Endothelial cell of umbilical vein (primary cell): ENCODE data around the gene OR2H2. TPM values are rescaled to one million over a fixed set of nuclear protein-coding genes. Genes with fewer than 3 reads are reported as not detected.

ENCODE experiments used
- BruUV-seq: library from RNA; stranded (reverse); fragments of 400-500 nt; replicated peaks from 2 replicates; lab custom pipeline; 2021; lab: Mats Ljungman, UMichigan
- CTCF ChIA-PET: fragments of 300-600, 350-600 bp; sonication (Branson Sonifier 250); formaldehyde crosslinking; loops from one replicate; lab custom pipeline; 2021; ENCODE audit warnings: antibody characterized with exemption, inconsistent platforms; lab: Charles Lee
- POLR2A ChIA-PET: fragments of 300-600, 350-600 bp; sonication (Branson Sonifier 250); formaldehyde crosslinking; loops from one replicate; lab custom pipeline; 2021; ENCODE audit warnings: antibody characterized with exemption, inconsistent platforms; lab: Charles Lee
- DNase-seq: peaks from one replicate; pipeline ENCODE4 v3.0.0-alpha.2; 2011; ENCODE audit warnings: low read depth, low spot score
- FAIRE-seq: peaks from 2 replicates; lab custom pipeline; 2011; peaks lifted over from hg19 to GRCh38; lab: Jason Lieb, UNC
- H2AFZ ChIP-seq: 2 replicates; pipeline ENCODE4 v1.6.0; 2012; ENCODE audit warnings: low read depth, low read length, control low read depth, inconsistent platforms
- H3K27ac ChIP-seq: 2 replicates; pipeline ENCODE4 v1.5.1; 2011; ENCODE audit warnings: low read depth, mild to moderate bottlenecking, control low read depth, low read length, moderate library complexity; ENCODE audit not compliant: insufficient read depth
- H3K27me3 ChIP-seq, 2 experiments: 2 replicates each; pipeline versions ENCODE4 v1.6.0 to v1.6.1; 2011; ENCODE audit warnings: low read length in 2 of 2, mixed read lengths in 1 of 2; ENCODE audit not compliant: control insufficient read depth in 2 of 2, insufficient read depth in 2 of 2
- H3K36me3 ChIP-seq, 2 experiments: 2 replicates in 1 of 2; 3 replicates in 1 of 2; pipeline ENCODE4 v1.5.1; 2011; ENCODE audit warnings: low read length in 2 of 2, mild to moderate bottlenecking in 1 of 2, moderate library complexity in 1 of 2; ENCODE audit not compliant: control insufficient read depth in 2 of 2, insufficient read depth in 2 of 2; ENCODE audit errors: extremely low read depth in 1 of 2
- H3K4me1 ChIP-seq: 3 replicates; pipeline ENCODE4 v1.5.1; 2011; ENCODE audit warnings: mild to moderate bottlenecking, low read length; ENCODE audit not compliant: control insufficient read depth, insufficient read depth; ENCODE audit errors: extremely low read depth
- H3K4me2 ChIP-seq: 2 replicates; pipeline ENCODE4 v1.6.1; 2011; ENCODE audit warnings: low read length, control low read depth, mixed read lengths; ENCODE audit not compliant: insufficient read depth
- H3K4me3 ChIP-seq, 3 experiments: fragments of 200-600 bp in 1 of 3; sonication (generic), shearing (Covaris generic) in 1 of 3; replicated peaks in 1 of 3; 2 replicates each; pipeline ENCODE4 v1.5.1; 2011 to 2016; ENCODE audit warnings: control low read depth in 3 of 3, low read length in 3 of 3, mild to moderate bottlenecking in 2 of 3, inconsistent platforms in 1 of 3, low read depth in 1 of 3, moderate library complexity in 1 of 3; ENCODE audit not compliant: insufficient read depth in 1 of 3
- H3K79me2 ChIP-seq: 2 replicates; pipeline ENCODE4 v1.6.0; 2012; ENCODE audit warnings: low read length, inconsistent platforms; ENCODE audit not compliant: control insufficient read depth, insufficient read depth
- H3K9ac ChIP-seq: replicated peaks from 2 replicates; pipeline ENCODE3; 2011; ENCODE audit warnings: low read length, control low read depth; ENCODE audit not compliant: insufficient read depth; ENCODE audit errors: extremely low read depth
- H3K9me1 ChIP-seq: replicated peaks from 3 replicates; pipeline ENCODE4 v1.6.0; 2011; ENCODE audit warnings: mild to moderate bottlenecking, low read length; ENCODE audit not compliant: control insufficient read depth, insufficient read depth; ENCODE audit errors: extremely low read depth
- H3K9me3 ChIP-seq: replicated peaks from 2 replicates; pipeline ENCODE4 v1.5.1; 2012; ENCODE audit warnings: low read length, inconsistent platforms; ENCODE audit not compliant: control insufficient read depth, insufficient read depth
- H4K20me1 ChIP-seq: replicated peaks from 2 replicates; pipeline ENCODE3; 2011; ENCODE audit warnings: mild to moderate bottlenecking, low read length; ENCODE audit not compliant: control insufficient read depth, insufficient read depth; ENCODE audit errors: extremely low read depth
- CTCF ChIP-seq, 2 donors: IDR thresholded peaks; 1 replicate in 1 of 2; 2 replicates in 1 of 2; pipeline ENCODE4 v1.5.1; 2011; ENCODE audit warnings: low read length in 2 of 2, mild to moderate bottlenecking in 2 of 2, moderate library complexity in 2 of 2, control low read depth in 1 of 2, inconsistent platforms in 1 of 2, low read depth in 1 of 2; ENCODE audit not compliant: insufficient read depth in 1 of 2; ENCODE audit errors: extremely low read depth in 1 of 2
- EZH2 ChIP-seq: IDR thresholded peaks from 2 replicates; pipeline ENCODE4 v1.6.1; 2012; ENCODE audit warnings: borderline replicate concordance, low read depth, mild to moderate bottlenecking, moderate library complexity, low read length, inconsistent platforms; ENCODE audit not compliant: severe bottlenecking
- FOS ChIP-seq: IDR thresholded peaks from 2 replicates; pipeline ENCODE4 v1.6.1; 2011; ENCODE audit warnings: mild to moderate bottlenecking, low read length, moderate library complexity, borderline replicate concordance; ENCODE audit not compliant: insufficient read depth
- GATA2 ChIP-seq: IDR thresholded peaks from 2 replicates; pipeline ENCODE4 v1.7.0; 2011; ENCODE audit warnings: low read depth, mild to moderate bottlenecking, moderate library complexity, mixed read lengths, low read length; ENCODE audit not compliant: insufficient read length, insufficient read depth
- JUN ChIP-seq: IDR thresholded peaks from 2 replicates; pipeline ENCODE4 v1.6.1; 2011; ENCODE audit warnings: borderline replicate concordance, low read depth; ENCODE audit not compliant: insufficient read length, insufficient read depth
- MYC ChIP-seq: IDR thresholded peaks from one replicate; pipeline ENCODE4 v1.6.1; 2011; ENCODE audit warnings: mild to moderate bottlenecking, low read depth, low read length
- POLR2A ChIP-seq: IDR thresholded peaks from 2 replicates; pipeline ENCODE4 v1.6.1; 2012; ENCODE audit warnings: low read depth, mild to moderate bottlenecking, control low read depth, low read length
- POLR2AphosphoS5 ChIP-seq: IDR thresholded peaks from 2 replicates; pipeline ENCODE4 v1.6.1; 2012; ENCODE audit warnings: low read depth, mild to moderate bottlenecking, control low read depth, low read length, moderate library complexity; ENCODE audit not compliant: insufficient read depth
- dilution Hi-C: fragments of 300-500 bp; cut with MboI; formaldehyde crosslinking; loops from one replicate; pipeline ENCODE4 v1.15.0; 2019; ENCODE audit warnings: low sequenced_read_pairs; ENCODE audit not compliant: extremely low pct_ligation_motif_present
- intact Hi-C: fragments of 100-400 bp; cut with micrococcal nuclease; formaldehyde crosslinking; loops from one replicate; pipeline ENCODE4 v1.10.0; 2022
- polyA plus RNA-seq, 4 experiments: library from polyadenylated mRNA; depleted of rRNA in 3 of 4; stranded (reverse) in 3 of 4; unstranded in 1 of 4; fragments of >200 nt; gene quantifications; 2 replicates each; pipeline versions ENCODE4 v1.2.1 to v1.2.3, GENCODE V29; 2011 to 2012; ENCODE audit warnings: missing spikeins in 1 of 4
- total RNA-seq: library from RNA; stranded (reverse); gene quantifications from 2 replicates; pipeline ENCODE4 v1.2.3, GENCODE V29; 2021
- TF ChIP-seq, protein P1 (sequence below): IDR thresholded peaks from 2 replicates; pipeline ENCODE4 v1.6.1; 2011; ENCODE audit not compliant: insufficient read depth, insufficient read length

Gene OR2H2
- total and polyA plus RNA-seq, 2 donors (not counting 3 experiments of a cell fraction or from before 2014, with no cell fraction given), result not detected

GRCh38 chr6:29620630-29621029 is 35.7 kb downstream of the OR2H2 start:
- intact Hi-C loops, result no loop called here
- H3K9ac ChIP-seq, result no peak overlapping the region
- H3K4me2 ChIP-seq, result no peak overlapping the region
- TF ChIP-seq JUN, result no peak
- no peak for TF ChIP-seq POLR2AphosphoS5
- TF ChIP-seq POLR2A, result no peak
- TF ChIP-seq EZH2, result no peak
- TF ChIP-seq GATA2, result no peak
- no peak for TF ChIP-seq FOS
- TF ChIP-seq, protein P1, sequence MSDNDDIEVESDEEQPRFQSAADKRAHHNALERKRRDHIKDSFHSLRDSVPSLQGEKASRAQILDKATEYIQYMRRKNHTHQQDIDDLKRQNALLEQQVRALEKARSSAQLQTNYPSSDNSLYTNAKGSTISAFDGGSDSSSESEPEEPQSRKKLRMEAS, result no peak
- no peak for TF ChIP-seq CTCF (IDR thresholded peaks at IDR 0.05; ENCODE audit: extremely low read depth in 1 of 2, insufficient read depth in 1 of 2, low read depth in 1 of 2, low read length in 2 of 2)
- no peak for TF ChIP-seq MYC
- H3K9me1 ChIP-seq, result no peaks in the 10 kb centered on the region
- no peaks in the 10 kb centered on the region for H3K9me3 ChIP-seq
- no peak for FAIRE-seq
- DNase-seq, result no peak
- no peaks in the 10 kb centered on the region for H3K4me1 ChIP-seq
- no peak overlapping the region for H2AFZ ChIP-seq
- no peak overlapping the region for H3K27ac ChIP-seq
- H3K36me3 ChIP-seq, result peaks cover 10 to 16% of the 10 kb centered on the region in 2 experiments
- POLR2A ChIA-PET, result interaction anchor here (0.6 kb wide), 1 partner anchor 27 kb away, joined by 3 read pairs; no protein-coding TSS in a partner anchor
- CTCF ChIA-PET, result interaction anchor here (1.0 to 1.6 kb wide), 2 partner anchors 8 to 33 kb away, joined by 3 to 6 read pairs; no protein-coding TSS in a partner anchor
- no peaks in the 10 kb centered on the region for H3K79me2 ChIP-seq
- no TSS peak for BruUV-seq
- no peaks in the 10 kb centered on the region for H3K27me3 ChIP-seq
- H4K20me1 ChIP-seq, result no peaks in the 10 kb centered on the region
- no peak overlapping the region for H3K4me3 ChIP-seq
- dilution Hi-C loops, result no loop called here
